ENCODE results near the gene CACNA1S.

Gene CACNA1S

DNA sequence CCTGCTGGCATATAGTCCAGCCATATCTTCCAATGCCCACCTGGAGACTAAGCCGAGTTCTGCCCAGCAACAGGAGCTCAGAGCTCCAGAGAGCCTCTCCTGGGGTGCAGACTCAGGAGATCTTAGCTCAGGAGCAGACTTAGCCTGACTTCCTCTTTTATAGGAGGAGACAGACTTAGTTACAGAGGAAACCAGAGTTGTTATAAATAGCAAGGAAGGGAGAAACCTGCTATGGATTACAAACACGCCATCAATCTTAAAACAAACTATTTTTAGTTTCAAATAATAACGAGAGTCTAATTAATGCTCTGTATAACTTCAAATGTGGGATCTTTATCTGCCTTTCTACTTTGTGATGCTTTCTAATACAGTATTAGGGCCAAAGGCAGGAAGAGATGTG is 85.4 kb downstream of the CACNA1S start:
- no peak for DNase-seq (ENCODE audit: low spot score)

DNA sequence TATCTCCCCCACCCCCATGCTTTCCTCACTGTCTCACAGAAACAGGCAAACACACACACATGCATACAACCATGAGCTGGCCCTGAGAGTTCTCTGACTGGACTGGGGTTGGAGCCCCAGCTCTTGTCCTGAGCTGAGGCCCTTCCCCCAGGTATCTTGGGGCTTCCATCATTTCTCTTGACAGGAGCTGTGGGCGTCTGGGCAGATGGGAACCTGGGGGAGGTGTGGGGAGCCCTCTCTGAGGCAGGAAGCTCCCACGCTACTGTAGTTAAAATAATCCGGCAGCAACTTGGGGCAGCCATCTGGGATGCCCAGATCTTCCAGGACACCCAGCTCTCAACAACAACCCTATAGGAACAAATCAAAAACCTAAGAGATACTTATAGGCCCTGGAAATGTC is 86.0 kb downstream of the CACNA1S start:
- no peak for DNase-seq (ENCODE audit: low spot score)

DNA sequence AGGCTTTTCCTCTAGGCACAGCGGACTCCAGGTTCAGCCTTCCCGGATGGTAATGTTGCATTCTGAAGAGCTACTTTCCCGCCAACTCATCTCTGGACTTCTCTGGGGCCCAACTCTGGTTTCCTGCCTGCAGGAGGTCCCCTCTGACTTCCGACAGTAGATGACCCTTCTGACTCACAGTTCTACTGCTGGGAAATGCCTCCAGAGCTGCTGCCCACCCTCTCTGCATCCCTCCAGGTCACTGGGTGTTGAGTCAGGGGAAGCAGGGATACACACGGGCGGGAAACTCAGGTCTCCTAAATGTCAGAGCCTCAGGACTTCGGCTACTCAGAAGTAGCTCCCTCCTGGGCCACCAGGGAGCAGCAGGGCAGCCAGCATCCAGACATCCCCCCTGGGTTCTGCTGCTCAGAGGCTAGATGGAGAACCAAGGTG is 86.6 kb downstream of the CACNA1S start:
- no peak for DNase-seq (ENCODE audit: low spot score)

DNA sequence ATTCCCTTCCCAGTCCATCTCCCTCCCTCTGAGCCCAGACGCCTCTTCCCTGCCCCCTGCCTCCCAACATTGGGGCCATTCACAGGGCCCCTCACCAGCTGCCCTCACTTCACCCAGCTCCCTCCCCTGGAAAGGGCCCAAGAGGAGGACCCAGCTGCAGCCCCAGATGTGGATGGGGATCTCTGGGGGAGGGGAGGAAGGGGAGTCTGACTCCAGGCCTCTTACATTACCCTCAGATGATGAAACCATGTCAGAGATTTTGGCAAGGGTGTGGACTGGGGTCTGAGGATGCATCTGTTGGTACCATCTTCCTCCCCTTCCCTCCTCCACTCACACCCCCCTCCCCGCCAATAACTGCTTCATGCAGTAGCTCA is 87.6 kb downstream of the CACNA1S start:
- DNase-seq (ENCODE audit: low spot score) = no peak

DNA sequence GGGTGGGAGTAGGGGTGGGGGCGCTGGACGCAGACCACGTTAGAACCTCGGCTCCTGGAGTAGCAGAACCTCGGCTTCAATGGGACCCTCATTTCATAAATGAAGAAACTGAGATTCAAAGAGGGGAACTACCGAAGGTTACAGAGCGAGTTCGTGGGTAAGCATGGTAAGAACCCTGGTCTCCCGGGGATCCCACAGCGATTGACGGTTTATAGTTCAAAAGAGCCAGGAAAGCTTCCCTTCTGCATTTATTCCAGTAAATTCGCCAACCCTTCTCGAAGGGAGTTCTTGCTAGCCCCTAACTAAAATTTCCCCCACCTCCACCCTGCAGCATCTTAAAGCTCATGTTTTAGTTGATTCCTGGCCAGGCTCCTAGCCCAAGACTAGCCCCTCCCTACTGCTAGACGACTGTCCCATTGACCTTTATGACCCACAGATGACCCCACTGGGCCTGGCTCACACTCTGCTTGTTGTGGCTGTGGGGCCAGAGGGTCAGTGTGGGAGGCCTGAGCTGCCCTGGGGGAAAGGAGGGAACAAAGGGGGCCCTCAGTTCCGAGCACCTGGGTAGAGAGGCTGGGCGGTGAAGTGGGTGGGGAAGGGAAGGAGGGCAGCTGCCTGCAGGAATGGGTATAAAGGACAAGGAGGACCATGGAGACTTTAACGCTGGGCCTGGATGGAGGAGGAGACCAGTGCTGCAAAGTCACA is 88.2 kb downstream of the CACNA1S start:
- no peak for DNase-seq (ENCODE audit: low spot score)

DNA sequence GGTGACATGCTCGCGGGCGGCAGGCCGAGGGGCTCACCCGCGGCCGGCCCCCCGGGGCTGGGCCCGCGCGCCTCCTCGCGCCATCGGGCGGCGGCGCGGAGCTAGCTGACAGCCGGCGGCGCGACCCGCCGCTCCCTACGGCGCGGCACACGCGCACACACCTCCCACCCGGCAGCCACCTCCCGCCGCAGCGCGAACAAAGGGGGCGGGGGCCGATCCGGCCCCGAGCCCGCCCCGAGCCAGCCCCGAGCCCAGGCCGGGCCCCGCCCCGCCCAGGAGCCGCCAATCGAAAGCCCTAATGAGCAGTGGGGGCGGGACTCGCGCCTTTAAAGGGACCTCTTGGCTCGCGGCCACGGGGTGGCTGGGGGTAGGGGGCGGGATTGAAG is 88.7 kb downstream of the CACNA1S start, which contains the start of gene KIF21B:
KIF21B (minus strand) TSS at position 198 of the 386 bp plus-strand sequence. CDS start 331 bp downstream, outside the sequence.
- DNase-seq (ENCODE audit: low spot score) = peak; percentile 91

DNA sequence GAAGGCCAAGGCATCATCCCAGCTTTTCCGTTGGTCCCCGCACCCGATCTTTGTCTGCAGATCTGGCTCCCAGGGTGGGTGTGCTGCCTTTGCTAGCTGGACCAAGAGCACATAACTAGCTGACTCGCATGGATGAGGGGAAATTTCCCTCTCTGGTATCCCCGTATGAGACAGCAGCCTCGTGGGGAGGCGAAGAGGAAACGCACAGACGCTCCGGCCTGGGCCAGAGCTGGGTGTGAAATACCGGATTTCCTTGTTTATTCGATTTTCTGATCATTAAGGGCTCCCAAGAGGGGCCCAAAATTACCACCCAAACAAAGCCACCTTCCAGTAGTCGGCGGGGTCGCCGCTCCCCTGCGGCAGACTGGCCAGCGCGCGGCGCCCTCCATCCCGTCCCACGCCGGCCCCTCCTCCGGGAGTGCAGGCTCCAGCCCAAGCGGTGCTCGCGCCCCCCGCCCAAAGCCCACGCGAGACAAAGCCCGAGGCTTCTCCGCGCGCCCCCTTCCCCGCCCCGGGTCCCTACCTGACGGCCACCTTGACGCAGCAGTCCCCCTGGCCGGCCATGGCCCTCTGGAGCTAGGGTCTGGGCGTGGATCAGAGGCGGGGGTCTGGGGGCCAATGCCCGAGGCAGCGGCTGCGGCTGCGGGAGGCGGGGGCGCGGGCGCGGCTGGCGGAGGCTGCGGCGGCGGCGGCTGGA is 89.3 kb downstream of the CACNA1S start:
- DNase-seq (ENCODE audit: low spot score) = peak; percentile 47

DNA sequence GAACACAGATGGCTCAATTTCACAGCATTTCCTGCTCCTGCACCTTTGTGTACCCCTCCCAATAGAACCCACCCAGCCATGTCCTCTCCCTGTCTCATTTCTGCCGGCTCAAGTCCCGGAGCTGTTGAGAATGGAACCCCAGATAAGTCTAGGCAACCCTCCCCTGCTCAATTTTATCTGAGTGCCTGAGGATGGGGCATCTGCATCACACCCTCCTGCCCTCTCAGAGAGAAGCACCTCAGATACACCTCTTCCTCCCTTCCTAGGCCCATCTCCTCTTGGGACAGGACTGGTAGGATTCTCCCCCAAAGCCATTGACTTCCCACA is 89.8 kb downstream of the CACNA1S start:
- DNase-seq (ENCODE audit: low spot score) = no peak

DNA sequence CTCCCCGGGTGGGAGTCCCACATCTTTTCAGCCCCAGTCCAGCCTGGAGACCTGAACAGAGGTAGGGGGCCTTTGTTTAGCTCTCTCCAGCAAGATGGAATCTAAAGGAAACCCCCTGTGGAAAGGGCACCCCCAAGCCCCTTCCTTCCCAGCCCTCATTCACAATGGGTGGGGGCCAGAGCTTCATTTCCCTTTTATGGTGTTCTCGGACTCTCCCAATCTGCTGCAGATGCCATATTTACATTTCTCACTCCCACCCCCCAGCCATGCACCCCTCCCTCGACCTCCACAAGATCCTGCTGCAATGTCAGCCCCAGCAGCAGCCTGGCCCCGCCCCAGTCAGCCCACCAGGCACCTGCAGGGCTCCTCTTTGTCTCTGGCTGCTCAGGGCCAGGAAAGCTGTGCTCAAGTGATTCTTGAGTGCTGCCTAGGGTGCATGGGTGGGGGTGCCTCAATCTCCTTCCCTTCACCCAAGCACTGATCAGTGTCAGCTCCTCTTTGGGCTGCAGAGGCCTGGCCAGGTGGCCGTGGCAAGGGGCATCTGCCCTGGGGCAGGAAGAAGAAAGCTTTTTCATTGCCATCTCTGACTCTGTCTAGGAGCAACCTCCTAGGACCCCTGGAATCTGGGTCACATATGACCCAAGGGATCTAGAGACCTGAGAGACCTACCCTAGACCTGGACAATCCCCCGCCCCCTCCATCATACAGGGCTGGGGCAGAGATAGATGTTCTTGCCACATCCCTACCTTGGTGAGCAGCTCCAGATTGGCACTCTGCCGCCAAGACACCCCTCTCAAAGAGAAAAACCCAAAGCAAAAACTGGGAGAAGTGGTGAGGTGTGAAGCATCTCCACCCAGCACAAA is 90.4 kb downstream of the CACNA1S start:
- no peak for DNase-seq (ENCODE audit: low spot score)

DNA sequence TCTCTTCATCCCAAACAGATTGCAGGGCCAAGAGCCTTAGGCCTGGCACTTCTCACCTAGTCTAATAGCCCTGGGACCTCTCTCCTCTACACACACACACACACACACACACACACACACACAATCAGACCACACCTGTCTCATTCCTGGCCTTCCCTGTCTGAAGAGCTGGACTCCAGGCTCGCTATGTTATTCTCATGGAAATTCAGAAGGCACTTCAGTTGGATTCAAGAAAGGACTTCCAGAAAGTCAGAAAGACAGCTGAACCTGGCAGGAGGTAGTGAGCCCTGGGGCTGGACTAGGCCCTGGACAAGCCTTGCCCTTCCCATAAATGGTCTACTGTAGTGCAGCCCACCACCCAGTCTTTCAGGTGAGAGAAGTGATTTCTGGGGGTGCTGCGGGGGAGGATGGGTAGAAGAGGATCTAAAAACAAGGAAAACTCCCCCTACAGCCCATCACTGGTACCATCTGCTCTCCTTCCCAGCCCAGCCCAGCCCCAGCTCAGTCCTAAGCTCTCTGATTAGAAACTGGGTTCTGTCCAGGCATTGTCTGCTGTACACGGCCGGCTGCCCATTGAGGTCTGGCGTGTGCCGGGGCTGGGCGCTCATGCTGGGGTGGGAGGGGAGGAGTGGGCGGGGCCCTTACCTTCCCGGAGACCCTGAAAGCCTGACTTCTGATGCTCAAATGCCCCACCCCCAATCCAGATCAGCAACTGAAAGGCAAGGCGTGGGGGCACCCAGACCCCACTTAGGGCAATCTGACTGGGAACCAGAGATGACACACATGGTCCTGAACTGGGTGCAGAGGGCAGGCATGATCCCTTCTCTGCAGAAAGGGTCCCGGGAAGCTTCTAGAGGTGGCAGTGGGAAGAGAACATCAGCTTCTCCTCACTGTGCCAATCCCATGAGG is 91.3 kb downstream of the CACNA1S start:
- no peak for DNase-seq (ENCODE audit: low spot score)

DNA sequence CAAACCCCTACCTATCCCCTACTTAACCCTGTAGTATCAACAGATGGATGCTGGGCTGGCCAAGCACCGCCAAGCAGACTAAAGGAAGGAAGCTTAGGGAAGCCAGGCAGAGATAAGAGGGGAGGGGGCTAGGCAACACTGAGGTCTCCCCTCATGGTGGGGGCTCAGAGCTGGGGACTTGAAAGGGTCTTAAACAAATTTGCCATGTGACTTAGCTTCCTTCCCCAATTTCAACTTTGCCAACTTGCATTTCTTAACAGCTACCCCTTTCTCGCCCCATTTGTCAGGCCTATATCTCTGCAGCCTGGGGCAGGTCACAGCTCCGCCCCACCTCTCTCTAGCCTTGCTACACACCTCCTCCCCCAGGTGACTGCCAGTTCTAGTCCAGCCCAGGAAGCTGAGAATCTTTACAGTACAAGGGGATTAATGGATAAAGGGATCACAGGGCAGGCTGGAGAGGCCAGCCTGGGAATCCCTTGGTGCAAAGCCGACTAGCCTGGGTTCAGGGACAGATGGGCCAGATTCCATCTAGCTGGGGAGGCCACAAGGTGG is 92.1 kb downstream of the CACNA1S start:
- DNase-seq (ENCODE audit: low spot score) = peak; percentile 34

DNA sequence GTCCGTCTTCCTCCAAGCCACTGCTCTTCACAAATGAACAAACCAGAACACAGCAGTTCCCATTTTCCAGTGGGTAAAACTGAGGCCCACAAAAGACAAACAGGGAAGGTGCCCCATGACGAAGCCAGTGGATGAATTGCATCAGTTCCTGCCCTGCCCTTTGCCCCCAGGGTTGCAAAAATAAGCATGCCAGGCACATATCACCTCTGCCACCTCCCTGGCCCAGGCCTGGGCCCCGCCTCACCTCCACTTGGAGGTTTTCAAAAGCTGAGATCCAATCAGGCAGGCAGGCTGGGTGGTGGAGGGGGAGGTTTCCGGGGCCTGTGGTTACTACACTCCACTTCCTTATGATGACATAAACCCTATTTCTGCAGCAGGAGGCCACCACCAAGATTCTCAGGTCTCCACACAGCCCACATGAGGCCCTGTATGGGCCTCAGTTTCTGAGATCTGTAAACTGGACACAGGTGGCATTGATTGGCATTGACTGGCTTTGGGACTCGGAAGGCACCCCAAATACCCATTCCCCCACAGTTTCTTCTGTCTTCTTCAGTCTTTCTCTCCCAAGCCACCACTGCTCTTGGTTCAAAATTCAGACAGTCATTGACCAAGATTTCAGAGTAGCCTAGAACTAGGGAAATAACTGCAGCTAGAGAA is 92.8 kb downstream of the CACNA1S start:
- peak; percentile 91 for DNase-seq (ENCODE audit: low spot score)

DNA sequence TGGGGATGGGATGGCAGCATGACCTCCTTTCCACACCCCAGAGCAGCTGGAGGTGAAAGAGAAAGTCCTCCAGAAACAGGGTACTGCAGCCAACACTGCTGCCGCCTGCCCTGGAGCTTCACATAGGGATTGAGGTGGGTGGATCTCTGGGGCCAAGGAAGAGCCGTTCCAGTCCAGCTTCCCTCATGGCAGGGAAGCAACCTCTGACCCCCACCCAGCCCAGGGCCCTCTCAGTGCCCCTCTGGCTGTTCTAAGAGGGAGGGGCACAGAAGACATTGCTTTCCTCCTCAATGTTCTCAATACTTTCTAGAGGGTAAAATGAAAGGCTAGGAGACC is 94.4 kb downstream of the CACNA1S start:
- no peak for DNase-seq (ENCODE audit: low spot score)

DNA sequence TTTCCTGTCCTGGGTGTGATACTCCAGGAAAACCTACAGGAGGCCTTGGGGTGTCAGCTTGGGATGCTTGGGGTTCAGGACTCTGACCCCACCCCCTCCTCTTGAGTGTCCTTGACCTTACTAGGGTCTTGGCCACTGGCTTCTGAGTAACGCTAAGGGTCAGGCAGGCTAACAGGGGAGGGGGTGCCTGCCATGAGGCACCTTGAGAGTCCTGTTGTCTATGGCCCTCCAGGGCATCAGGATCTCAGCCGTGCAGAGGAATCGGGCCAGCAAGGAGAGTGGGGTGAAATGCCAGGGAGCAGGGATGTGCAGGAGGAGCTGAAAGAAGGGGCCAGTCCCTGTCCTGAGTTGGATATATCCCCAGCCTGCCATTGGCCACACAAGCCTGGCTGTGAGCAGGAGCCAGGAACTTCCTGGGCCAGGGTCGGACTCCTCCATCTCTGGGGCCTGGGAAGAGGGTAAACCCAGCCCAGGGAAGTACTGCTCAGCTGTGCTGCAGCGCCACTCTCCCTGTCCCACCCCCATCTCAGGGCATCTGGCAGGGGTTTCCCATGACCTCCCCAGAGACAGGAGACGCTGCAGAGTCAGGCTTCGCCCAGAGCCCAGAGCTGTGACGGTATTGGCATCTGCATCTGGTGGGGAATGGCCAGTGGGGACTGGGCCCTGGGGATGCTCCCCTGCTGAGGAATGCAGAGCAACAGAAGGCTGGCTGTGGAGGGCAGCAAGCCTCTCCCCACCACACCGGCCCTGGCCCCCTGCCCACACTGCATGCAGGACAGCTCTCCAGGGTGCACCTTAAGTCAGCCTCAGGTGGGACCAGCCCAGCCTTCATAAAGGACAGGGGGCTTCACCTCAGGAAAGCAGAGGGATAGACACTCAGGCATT is 95.0 kb downstream of the CACNA1S start:
- no peak for DNase-seq (ENCODE audit: low spot score)

DNA sequence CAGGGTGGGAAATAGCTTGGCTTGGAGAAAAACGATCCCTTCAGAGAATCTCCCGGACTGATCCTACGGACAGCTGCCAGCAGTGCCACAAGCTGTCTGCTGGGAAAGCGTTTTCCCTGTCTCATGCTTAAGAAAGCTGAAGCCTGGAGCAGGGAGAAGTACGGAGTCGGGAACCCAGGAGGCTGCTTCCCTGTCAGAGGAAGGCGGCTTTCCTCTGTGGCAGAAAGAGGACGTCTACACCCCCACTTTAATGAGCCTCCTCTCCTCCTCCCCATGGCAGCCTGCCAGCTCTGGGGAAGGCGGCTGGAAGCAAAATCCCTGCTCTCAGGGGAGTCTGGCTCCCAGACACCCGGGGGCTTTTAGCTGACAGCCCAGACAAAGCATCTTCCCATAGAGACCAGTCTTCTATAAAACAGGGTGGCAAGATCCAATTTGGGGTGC is 96.0 kb downstream of the CACNA1S start:
- DNase-seq (ENCODE audit: low spot score) = no peak

DNA sequence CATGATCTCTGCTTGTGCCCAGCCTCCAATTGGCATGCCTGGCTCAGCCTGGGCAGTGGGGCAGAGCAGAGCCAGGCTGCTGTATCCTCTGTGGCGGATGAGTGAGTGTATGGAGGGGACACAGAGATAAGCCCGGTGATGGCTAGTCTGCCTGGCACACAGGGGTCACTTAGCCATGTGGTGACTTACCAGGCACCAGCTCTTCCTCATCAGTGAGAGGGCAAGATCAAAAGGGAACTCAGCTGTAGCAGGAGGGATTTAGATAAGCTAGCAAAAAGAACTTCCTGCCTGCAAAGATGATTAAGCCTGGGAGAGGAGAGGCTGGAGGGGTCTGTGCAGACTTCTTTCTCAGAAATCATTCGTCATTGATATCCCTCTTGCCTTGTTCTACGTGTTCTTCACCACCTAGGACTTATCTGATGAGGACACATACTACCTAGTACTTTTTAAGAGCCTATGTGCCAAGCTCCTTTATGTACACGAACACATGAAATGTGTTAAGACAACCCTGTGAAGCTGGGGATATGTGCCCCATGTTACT is 96.6 kb downstream of the CACNA1S start:
- peak; percentile 73 for DNase-seq (ENCODE audit: low spot score)

DNA sequence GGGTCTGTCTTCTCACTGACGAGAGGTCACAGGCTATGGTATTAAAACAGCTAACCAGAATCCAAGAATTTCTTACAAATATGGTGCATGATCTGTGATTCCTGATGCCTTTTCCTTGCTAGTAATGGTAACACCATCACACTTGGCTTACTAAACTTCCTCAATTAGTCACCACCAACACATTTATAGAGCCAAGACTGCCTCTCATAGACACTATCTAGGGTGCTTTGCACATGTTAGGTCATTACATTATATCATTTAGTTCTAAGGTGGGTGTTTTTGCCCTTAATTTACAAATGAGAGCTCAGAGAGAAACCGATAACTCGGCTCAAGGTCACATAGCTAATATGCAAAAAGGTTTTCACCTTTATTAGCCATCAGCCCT is 97.4 kb downstream of the CACNA1S start:
- DNase-seq (ENCODE audit: low spot score) = no peak

DNA sequence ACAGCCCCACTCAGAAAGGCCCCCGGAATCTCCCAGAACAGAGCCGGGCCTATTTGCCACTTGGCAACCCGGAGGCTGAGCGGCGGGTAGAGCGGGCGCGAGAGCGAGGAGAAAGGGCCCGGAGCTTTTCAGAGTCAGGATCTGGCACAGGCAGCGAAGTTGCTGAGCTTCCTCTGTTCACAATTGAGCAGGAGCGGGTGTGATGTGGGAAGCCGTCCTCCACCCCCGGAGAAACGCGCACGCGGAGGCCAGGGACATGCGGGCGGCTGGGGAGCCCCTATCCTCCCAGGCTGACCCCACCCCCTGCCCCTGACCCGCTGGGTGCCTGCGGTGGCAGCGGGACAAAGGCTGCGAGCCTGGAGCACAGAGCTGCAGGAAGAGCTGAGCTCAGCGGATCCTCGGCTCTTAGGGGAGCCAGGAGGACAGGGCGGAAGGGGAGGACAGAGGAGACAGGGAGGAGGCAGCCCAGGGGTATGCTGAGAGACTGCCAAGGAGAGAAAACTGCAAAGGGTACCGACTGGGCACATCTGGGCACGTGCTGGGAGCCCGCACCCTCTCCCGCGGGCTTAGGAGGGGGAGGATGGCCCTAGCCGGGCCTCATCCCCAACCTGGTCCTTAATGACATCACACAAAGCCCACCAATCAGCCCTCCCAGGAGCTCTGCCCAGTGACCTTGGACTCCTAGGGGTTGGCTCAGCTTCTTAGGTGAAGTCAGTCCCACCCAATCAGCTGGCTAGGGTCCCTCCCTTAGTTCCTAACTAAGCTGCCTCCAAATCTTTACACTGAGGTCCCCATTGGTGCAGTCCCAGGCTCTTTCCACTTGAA is 98.0 kb downstream of the CACNA1S start:
- no peak for DNase-seq (ENCODE audit: low spot score)

DNA sequence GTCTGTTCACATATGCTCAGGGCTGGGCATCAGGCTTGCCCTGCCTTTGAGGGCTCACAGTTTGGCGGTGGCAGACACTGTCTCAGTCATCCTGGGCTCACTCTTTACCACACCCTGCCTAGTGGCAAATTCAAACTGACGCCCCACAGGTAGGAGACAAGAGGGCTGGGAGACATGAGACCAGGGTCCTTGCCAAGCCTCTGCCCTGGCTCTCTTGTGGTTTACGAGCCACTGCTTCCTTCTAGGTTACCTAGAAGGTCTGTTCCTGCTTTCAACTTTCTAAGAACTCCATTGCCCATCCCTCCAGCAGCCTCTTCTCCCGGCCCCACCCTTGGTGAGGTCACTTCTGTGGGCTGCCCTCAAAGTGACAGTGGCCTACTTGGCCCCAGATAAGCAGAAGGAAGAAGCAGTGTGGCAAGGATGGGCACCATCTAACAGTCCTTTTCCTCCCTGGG is 99.2 kb downstream of the CACNA1S start:
- peak; percentile 56 for DNase-seq (ENCODE audit: low spot score)

Measured in CD4-positive, alpha-beta T cell treated with Interleukin-2 at 100 ng/mL for 4 hours (primary cell).